ENCODE data around the gene PCDH15. TPM values are rescaled to one million over a fixed set of nuclear protein-coding genes. Genes with fewer than 3 reads are reported as not detected.
"Not testable (repeated sequence)": the region's sequence is repeated elsewhere in the genome, so short reads cannot be mapped to it uniquely, and the experiment has no call there.

PCDH15 gene
- total RNA-seq, 1 donor from 2014 or later = 21.7 TPM

DNA sequence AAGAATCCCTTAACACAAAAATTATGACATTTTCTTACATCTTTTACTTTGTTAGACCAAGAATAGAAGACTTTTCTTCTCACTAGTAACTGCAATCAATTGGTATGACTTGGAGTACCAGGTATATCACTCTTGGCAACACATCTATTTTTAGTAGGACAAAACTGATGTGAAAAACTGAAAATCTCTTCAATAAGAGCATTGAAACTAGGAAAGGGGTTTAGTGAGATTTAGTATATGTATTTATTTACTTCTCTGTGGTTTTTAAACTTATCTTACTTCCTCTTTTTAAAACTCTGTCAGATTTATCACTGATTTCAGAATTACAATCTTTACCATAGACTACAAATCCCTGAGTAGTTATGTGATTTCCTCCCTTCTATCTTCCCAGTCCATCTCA, 366.2 kb downstream of the PCDH15 start:
- peaks cover 6% of the 10 kb centered on the region for H3K36me3 Mint-ChIP-seq (ENCODE audit: low read depth)
- H3K27me3 Mint-ChIP-seq (ENCODE audit: low read depth) = no peaks in the 10 kb centered on the region
- no peak overlapping the region for H3K4me3 Mint-ChIP-seq
- no peaks in the 10 kb centered on the region for H3K4me1 Mint-ChIP-seq
- no peak for DNase-seq (ENCODE audit: low read depth, low spot score)
- peaks cover 8% of the 10 kb centered on the region for H3K9me3 Mint-ChIP-seq
- H3K27ac Mint-ChIP-seq (ENCODE audit: unreplicated experiment) = no peak overlapping the region
- no peak for TF ChIP-seq CTCF (conservative IDR thresholded peaks at IDR 0.05)

GRCh38 chr10:54415483-54415882, 385.5 kb downstream of the PCDH15 start:
- Mint-ChIP-seq H3K9me3 (peaks cover 4% of the 10 kb centered on the region), H3K27ac (ENCODE audit: unreplicated experiment) (no peak overlapping the region), H3K4me1 (peaks cover 4% of the 10 kb centered on the region), H3K36me3 (ENCODE audit: low read depth) (peaks cover 4% of the 10 kb centered on the region), H3K4me3 (no peak overlapping the region), H3K27me3 (ENCODE audit: low read depth) (no peaks in the 10 kb centered on the region)
- DNase-seq (ENCODE audit: low read depth, low spot score) = no peak
- TF ChIP-seq CTCF (conservative IDR thresholded peaks at IDR 0.05) = peak; percentile 41

- H3K9me3 Mint-ChIP-seq = peaks cover 10% of the 10 kb centered on the region
- no peak for DNase-seq (ENCODE audit: low read depth, low spot score)
Observed at GRCh38 chr10:54402576-54402975, 398.5 kb downstream of the PCDH15 start.

DNA sequence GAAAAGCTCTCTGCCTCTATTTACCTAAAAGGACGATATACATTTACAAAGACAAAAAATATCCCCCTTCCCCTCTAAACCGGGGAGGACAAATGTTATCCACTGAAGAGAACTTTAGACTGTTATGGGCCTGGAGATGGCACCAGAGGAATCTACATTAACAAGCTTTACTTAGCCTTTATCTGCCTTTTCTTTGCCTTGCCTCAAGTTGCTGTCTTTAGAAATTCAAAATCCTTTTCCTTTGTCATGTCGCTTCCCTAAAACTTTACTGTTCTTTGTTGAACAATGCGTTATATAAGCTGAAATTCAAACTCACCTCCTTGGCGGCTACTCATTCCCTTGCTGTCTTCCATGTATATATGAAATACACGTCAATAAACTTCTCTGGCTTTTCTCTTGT, 405.0 kb downstream of the PCDH15 start:
- peaks cover 4% of the 10 kb centered on the region for H3K4me1 Mint-ChIP-seq
- peaks cover 5% of the 10 kb centered on the region for H3K9me3 Mint-ChIP-seq
- DNase-seq (ENCODE audit: low read depth, low spot score) = no peak
- no peak overlapping the region for H3K4me3 Mint-ChIP-seq
- no peaks in the 10 kb centered on the region for H3K27me3 Mint-ChIP-seq (ENCODE audit: low read depth)
- H3K36me3 Mint-ChIP-seq (ENCODE audit: low read depth) = peaks cover 7% of the 10 kb centered on the region
- no peak for TF ChIP-seq CTCF (conservative IDR thresholded peaks at IDR 0.05)
- peak overlapping the region; percentile 16 for H3K27ac Mint-ChIP-seq (ENCODE audit: unreplicated experiment)

More at GRCh38 chr10:54402576-54402975, 398.5 kb downstream of the PCDH15 start:
- Mint-ChIP-seq H3K36me3 (ENCODE audit: low read depth) (no peaks in the 10 kb centered on the region), H3K4me1 (no peaks in the 10 kb centered on the region), H3K4me3 (no peak overlapping the region), H3K27me3 (ENCODE audit: low read depth) (no peaks in the 10 kb centered on the region), H3K27ac (ENCODE audit: unreplicated experiment) (no peak overlapping the region)
- peak; percentile 73 for TF ChIP-seq CTCF (conservative IDR thresholded peaks at IDR 0.05)

GRCh38 chr10:54394598-54394997, 406.4 kb downstream of the PCDH15 start:
- H3K27me3 Mint-ChIP-seq (ENCODE audit: low read depth); H3K4me1 Mint-ChIP-seq; H3K36me3 Mint-ChIP-seq (ENCODE audit: low read depth); DNase-seq (ENCODE audit: low read depth, low spot score); H3K4me3 Mint-ChIP-seq; H3K9me3 Mint-ChIP-seq; H3K27ac Mint-ChIP-seq (ENCODE audit: unreplicated experiment): not testable (repeated sequence)

DNA sequence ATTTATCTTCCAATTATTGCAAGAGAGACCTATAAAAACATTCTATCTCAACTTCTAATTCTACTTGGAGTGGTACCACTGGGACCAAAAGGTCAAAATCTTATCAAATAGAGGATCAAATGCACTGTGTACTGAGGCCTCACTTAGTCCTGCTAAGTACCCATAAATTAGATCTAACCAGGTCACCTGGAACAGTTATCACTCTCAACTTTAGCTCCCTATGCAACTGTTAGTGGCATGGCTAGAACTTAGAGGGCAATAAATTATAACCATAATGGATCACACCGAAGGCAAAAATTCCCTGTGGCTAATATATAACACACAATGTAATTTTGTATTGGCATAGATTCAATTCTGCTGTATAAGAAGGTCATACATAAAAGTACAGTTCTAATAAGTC, 428.9 kb downstream of the PCDH15 start:
- no peak for DNase-seq (ENCODE audit: low read depth, low spot score)
- Mint-ChIP-seq H3K9me3 (no peaks in the 10 kb centered on the region), H3K27ac (ENCODE audit: unreplicated experiment) (no peak overlapping the region), H3K4me3 (no peak overlapping the region), H3K27me3 (ENCODE audit: low read depth) (no peaks in the 10 kb centered on the region), H3K4me1 (no peaks in the 10 kb centered on the region), H3K36me3 (ENCODE audit: low read depth) (no peaks in the 10 kb centered on the region)
- TF ChIP-seq CTCF (conservative IDR thresholded peaks at IDR 0.05) = no peak

Measured in neural crest cell (in vitro differentiated cells).